B cell (primary cell): ENCODE measurements around the gene VIPR2. TPM values are rescaled to one million over a fixed set of nuclear protein-coding genes. Genes with fewer than 3 reads are reported as not detected.
"Not testable (repeated sequence)": the region's sequence is repeated elsewhere in the genome, so short reads cannot be mapped to it uniquely, and the experiment has no call there.

Experiments used
- ATAC-seq: fragments of 200-7000 bp; cut with Tn5 transposase; one replicate; pipeline ENCODE4 v1.10.0; 2021; ENCODE audit warnings: low read depth, mild to moderate bottlenecking, moderate number of reproducible peaks, moderate library complexity
- CTCF ChIA-PET: fragments of 350-600 bp; sonication (Branson Sonifier 250); formaldehyde crosslinking; loops from one replicate; lab custom pipeline; 2021; ENCODE audit warnings: antibody characterized with exemption, inconsistent platforms; lab: Charles Lee
- POLR2A ChIA-PET: fragments of 350-600 bp; sonication (Branson Sonifier 250); formaldehyde crosslinking; loops from one replicate; lab custom pipeline; 2021; ENCODE audit warnings: antibody characterized with exemption; lab: Charles Lee
- DNase-seq: peaks from one replicate; pipeline ENCODE4 v3.0.0; 2013
- H2AFZ ChIP-seq: 2 replicates; pipeline ENCODE4 v1.6.1; 2012; ENCODE audit warnings: mild to moderate bottlenecking, low read depth, low read length; ENCODE audit not compliant: insufficient read depth, poor library complexity, severe bottlenecking
- H3K27ac ChIP-seq, 2 donors: 1 replicate in 1 of 2; 2 replicates in 1 of 2; pipeline ENCODE4 v1.5.1; 2012 to 2013; ENCODE audit warnings: low read length in 2 of 2, mild to moderate bottlenecking in 2 of 2, moderate library complexity in 1 of 2
- H3K27me3 ChIP-seq, 4 experiments: fragments of 200-600 bp in 1 of 4; sonication (generic) in 1 of 4; replicated peaks in 1 of 4; 1 replicate in 2 of 4; 2 replicates in 2 of 4; pipeline versions ENCODE4 v1.6.1 to v1.7.0; 2013 to 2016; ENCODE audit warnings: low read length in 3 of 4, mild to moderate bottlenecking in 2 of 4, mixed read lengths in 1 of 4, moderate library complexity in 1 of 4; ENCODE audit not compliant: insufficient read depth in 4 of 4, control insufficient read depth in 3 of 4; ENCODE audit errors: control extremely low read depth in 1 of 4
- H3K36me3 ChIP-seq, 2 experiments: replicated peaks in 1 of 2; 1 replicate in 1 of 2; 2 replicates in 1 of 2; pipeline versions ENCODE4 v1.6.1 to v1.7.1; 2013; ENCODE audit warnings: low read length in 1 of 2; ENCODE audit not compliant: insufficient read depth in 2 of 2, control insufficient read depth in 1 of 2; ENCODE audit errors: control extremely low read depth in 1 of 2, extremely low read depth in 1 of 2
- H3K4me1 ChIP-seq, 2 donors: fragments of 200-600 bp in 1 of 2; sonication (generic) in 1 of 2; 1 replicate in 1 of 2; 2 replicates in 1 of 2; pipeline versions ENCODE4 v1.5.1 to v1.6.1; 2013 to 2017; ENCODE audit warnings: low read length in 2 of 2; ENCODE audit not compliant: control insufficient read depth in 2 of 2, insufficient read depth in 2 of 2
- H3K4me2 ChIP-seq: replicated peaks from 2 replicates; pipeline ENCODE3; 2012; ENCODE audit warnings: mild to moderate bottlenecking, low read depth, low read length; ENCODE audit not compliant: poor library complexity, severe bottlenecking
- H3K4me3 ChIP-seq, 5 experiments: fragments of 200-600 bp in 1 of 5; sonication (generic) in 1 of 5; 1 replicate in 3 of 5; 2 replicates in 2 of 5; pipeline versions ENCODE4 v1.5.1 to v1.7.0; 2011 to 2016; ENCODE audit warnings: low read length in 4 of 5, mild to moderate bottlenecking in 4 of 5, low read depth in 2 of 5, control low read depth in 1 of 5, moderate library complexity in 1 of 5; ENCODE audit not compliant: insufficient read depth in 1 of 5; ENCODE audit errors: control extremely low read depth in 1 of 5, extremely low read depth in 1 of 5
- H3K79me2 ChIP-seq: fragments of 200-600 bp; sonication (generic); one replicate; pipeline ENCODE4 v1.6.0; 2016; ENCODE audit warnings: low read length; ENCODE audit not compliant: control insufficient read depth, insufficient read depth
- H3K9ac ChIP-seq: fragments of 200-600 bp; sonication (generic); 2 replicates; pipeline ENCODE4 v1.6.1; 2017; ENCODE audit warnings: mild to moderate bottlenecking, low read length, moderate library complexity
- H3K9me3 ChIP-seq, 3 donors: one replicate each; pipeline versions ENCODE4 v1.6.1 to v1.7.1; 2013; ENCODE audit warnings: low read length in 2 of 3; ENCODE audit not compliant: control insufficient read depth in 2 of 3, insufficient read depth in 1 of 3; ENCODE audit errors: control extremely low read depth in 1 of 3
- H4K20me1 ChIP-seq: 2 replicates; pipeline ENCODE4 v1.6.0; 2012; ENCODE audit warnings: mild to moderate bottlenecking, low read length; ENCODE audit not compliant: insufficient read depth, control insufficient read depth, poor library complexity, severe bottlenecking
- H3K27ac Mint-ChIP-seq: one replicate; pipeline ENCODE4 v1.8.0; 2021; ENCODE audit warnings: mixed read lengths
- H3K27me3 Mint-ChIP-seq: one replicate; pipeline ENCODE4 v1.8.0; 2021; ENCODE audit warnings: mixed read lengths
- H3K4me1 Mint-ChIP-seq: one replicate; pipeline ENCODE4 v1.8.0; 2021; ENCODE audit warnings: mixed read lengths
- H3K4me3 Mint-ChIP-seq: one replicate; pipeline ENCODE4 v1.8.0; 2021; ENCODE audit warnings: mixed read lengths
- H3K9me3 Mint-ChIP-seq: one replicate; pipeline ENCODE4 v1.8.0; 2022; ENCODE audit warnings: mixed read lengths; ENCODE audit not compliant: insufficient read depth
- CTCF ChIP-seq: fragments of 200-600 bp; IDR thresholded peaks from one replicate; pipeline ENCODE4 v1.8.0; 2022; ENCODE audit warnings: antibody characterized with exemption, mild to moderate bottlenecking
- EZH2 ChIP-seq: IDR thresholded peaks from 2 replicates; pipeline ENCODE4 v1.6.1; 2012; ENCODE audit warnings: borderline replicate concordance, low read depth, mild to moderate bottlenecking, moderate library complexity, low read length; ENCODE audit not compliant: insufficient read depth, poor library complexity, severe bottlenecking
- WGBS: methylation state at CpG from one replicate; pipeline ENCODE4 v1.1.5; 2013; ENCODE audit warnings: missing lambda C conversion rate; ENCODE audit not compliant: insufficient coverage; 5-methylcytosine and 5-hydroxymethylcytosine counted together
- intact Hi-C: fragments of 100-400 bp; cut with micrococcal nuclease; formaldehyde crosslinking; loops from one replicate; pipeline ENCODE4 v1.10.0; 2022
- polyA plus RNA-seq: library from polyadenylated mRNA; depleted of rRNA; stranded (reverse); fragments of >200 nt; gene quantifications from 2 replicates; pipeline ENCODE4 v1.2.3, GENCODE V29; 2012
- total RNA-seq, 2 donors: library from RNA; stranded (reverse); fragments of 120-200 nt in 1 of 2; gene quantifications; 1 replicate in 1 of 2; 2 replicates in 1 of 2; pipeline versions ENCODE4 v1.2.3 to v1.2.4, GENCODE V29; 2013 to 2022

The VIPR2 gene
- total and polyA plus RNA-seq, 2 donors (not counting 1 experiment from before 2014, with no cell fraction given) = not detected

GRCh38 chr7:159006610-159007130 lies 138.0 kb downstream of the VIPR2 start:
- no peaks in the 10 kb centered on the region for H3K9me3 Mint-ChIP-seq
- H3K4me2 ChIP-seq = no peak overlapping the region

GRCh38 chr7:159006022-159006609 lies 138.6 kb downstream of the VIPR2 start:
- H3K9me3 Mint-ChIP-seq, H3K4me2 ChIP-seq, H3K27me3 Mint-ChIP-seq, H3K4me1 ChIP-seq, H3K9me3 ChIP-seq, DNase-seq, H3K79me2 ChIP-seq, intact Hi-C loops, H3K36me3 ChIP-seq, POLR2A ChIA-PET, H3K27ac Mint-ChIP-seq, H3K27ac ChIP-seq, ATAC-seq, H3K9ac ChIP-seq, H4K20me1 ChIP-seq, H3K4me3 ChIP-seq, CTCF ChIA-PET, H3K27me3 ChIP-seq, H3K4me1 Mint-ChIP-seq, H2AFZ ChIP-seq, H3K4me3 Mint-ChIP-seq: not testable (repeated sequence)
- no CpG with 5 or more reads among the region's 69 CpGs for WGBS

More at GRCh38 chr7:159006610-159007130, 138.0 kb downstream of the VIPR2 start:
- ATAC-seq = no peak
- Mint-ChIP-seq H3K4me3 (no peak overlapping the region), H3K27me3 (peaks cover 4% of the 10 kb centered on the region), H3K4me1 (no peaks in the 10 kb centered on the region), H3K27ac (no peak overlapping the region)
- H3K27me3 ChIP-seq = no peaks in the 10 kb centered on the region
- no peak overlapping the region for H3K27ac ChIP-seq
- no peaks in the 10 kb centered on the region for H3K4me1 ChIP-seq
- DNase-seq = no peak
- POLR2A ChIA-PET = no interaction called here
- H4K20me1 ChIP-seq = no peaks in the 10 kb centered on the region
- no peak for TF ChIP-seq CTCF
- no peak for TF ChIP-seq EZH2
- no peak overlapping the region for H2AFZ ChIP-seq
- intact Hi-C loops = no loop called here
- H3K9ac ChIP-seq = no peak overlapping the region
- no peaks in the 10 kb centered on the region for H3K9me3 ChIP-seq
- H3K79me2 ChIP-seq = no peaks in the 10 kb centered on the region
- H3K4me3 ChIP-seq = no peak overlapping the region
- no peaks in the 10 kb centered on the region for H3K36me3 ChIP-seq
- 93% methylated on average over 20 of the region's 31 CpGs for WGBS
- CTCF ChIA-PET = no interaction called here
